ENCODE measurements around the gene B4GALNT4. TPM values are rescaled to one million over a fixed set of nuclear protein-coding genes. Genes with fewer than 3 reads are reported as not detected.
"Not testable (repeated sequence)": the region's sequence is repeated elsewhere in the genome, so short reads cannot be mapped to it uniquely, and the experiment has no call there.

Gene B4GALNT4
- total RNA-seq, 4 donors from 2014 or later, result 2.5 to 12.0 (median 5.7) TPM

DNA sequence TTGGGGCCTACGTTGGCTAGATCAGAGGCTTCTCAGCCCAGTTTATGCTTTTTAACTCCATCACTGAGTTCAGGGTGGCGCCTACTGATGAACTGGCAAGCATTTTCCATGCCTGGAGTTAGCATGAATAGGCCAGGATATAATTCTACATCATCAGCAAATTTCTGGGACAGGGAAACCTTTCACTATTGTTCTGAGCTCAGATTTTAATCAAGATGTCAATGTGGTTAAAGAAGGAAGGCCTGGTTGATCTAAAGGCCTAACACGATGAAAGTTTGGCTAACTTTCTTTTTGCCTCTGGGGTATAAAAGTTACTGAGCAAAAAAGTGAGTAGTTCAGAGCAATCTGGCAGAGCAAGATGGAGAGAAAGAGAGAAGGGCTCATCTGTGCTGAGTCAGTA lies 27.0 kb upstream of the B4GALNT4 start:
- Histone ChIP-seq H3K4me1 (no peaks in the 10 kb centered on the region), H3K27me3 (peaks cover 0 to 2% (median 0%) of the 10 kb centered on the region in 4 donors), H3K9me3 (no peaks in the 10 kb centered on the region), H3K36me3 (no peaks in the 10 kb centered on the region), H3K4me3 (no peak overlapping the region), H3K27ac (replicated peaks in 1 of 4) (peak overlapping the region in 3 of 4 donors; percentile 3 to 34 (median 18))
- no peak for DNase-seq (ENCODE audit: extremely low spot score)
- intact Hi-C loops (cut with DNase I), result no loop called here
- 79% methylated on average over 3 of the region's 3 CpGs for WGBS
- TF ChIP-seq POLR2AphosphoS5 (IDR thresholded peaks at IDR 0.05), result no peak
- TF ChIP-seq EP300 (IDR thresholded peaks at IDR 0.05), result no peak
- TF ChIP-seq, protein P1, sequence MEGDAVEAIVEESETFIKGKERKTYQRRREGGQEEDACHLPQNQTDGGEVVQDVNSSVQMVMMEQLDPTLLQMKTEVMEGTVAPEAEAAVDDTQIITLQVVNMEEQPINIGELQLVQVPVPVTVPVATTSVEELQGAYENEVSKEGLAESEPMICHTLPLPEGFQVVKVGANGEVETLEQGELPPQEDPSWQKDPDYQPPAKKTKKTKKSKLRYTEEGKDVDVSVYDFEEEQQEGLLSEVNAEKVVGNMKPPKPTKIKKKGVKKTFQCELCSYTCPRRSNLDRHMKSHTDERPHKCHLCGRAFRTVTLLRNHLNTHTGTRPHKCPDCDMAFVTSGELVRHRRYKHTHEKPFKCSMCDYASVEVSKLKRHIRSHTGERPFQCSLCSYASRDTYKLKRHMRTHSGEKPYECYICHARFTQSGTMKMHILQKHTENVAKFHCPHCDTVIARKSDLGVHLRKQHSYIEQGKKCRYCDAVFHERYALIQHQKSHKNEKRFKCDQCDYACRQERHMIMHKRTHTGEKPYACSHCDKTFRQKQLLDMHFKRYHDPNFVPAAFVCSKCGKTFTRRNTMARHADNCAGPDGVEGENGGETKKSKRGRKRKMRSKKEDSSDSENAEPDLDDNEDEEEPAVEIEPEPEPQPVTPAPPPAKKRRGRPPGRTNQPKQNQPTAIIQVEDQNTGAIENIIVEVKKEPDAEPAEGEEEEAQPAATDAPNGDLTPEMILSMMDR (IDR thresholded peaks at IDR 0.05), result no peak

DNA sequence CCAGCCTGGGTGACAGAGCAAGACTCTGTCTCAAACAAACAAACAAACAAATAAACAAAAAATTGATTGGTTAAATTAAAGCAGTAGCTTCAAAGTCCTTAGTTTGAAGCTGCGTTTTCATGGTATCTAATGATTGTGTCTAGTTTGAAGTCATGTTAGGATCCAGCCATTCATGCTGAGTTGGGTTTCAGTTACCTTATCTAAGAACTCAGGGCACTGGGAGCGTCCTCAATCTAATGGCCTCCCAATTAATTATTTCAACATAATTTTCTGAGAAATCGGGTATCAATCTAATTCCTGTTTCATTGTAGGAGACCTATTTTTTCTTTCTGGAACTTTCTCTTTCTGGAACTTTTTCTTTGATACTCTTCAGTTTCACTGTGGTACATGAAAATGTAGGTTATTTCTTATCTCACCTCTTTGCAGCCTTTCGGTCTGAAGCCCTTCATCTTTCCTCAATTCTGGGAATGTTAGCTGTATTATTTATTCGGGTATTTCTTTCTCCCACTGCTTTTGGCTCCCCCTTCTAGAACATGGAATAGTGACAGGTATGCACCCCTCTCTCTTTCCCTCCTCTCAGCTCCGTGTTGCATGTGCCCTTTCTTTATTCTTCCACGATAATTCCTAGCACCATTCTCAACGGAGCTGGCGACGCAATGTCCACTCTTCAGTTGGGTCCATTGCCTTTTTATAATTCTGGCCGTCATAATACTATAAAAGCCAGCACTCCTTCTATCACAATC lies 24.3 kb upstream of the B4GALNT4 start:
- WGBS, result 91% methylated on average over 11 of the region's 11 CpGs
- H3K4me3 ChIP-seq, result no peak overlapping the region
- no peaks in the 10 kb centered on the region for H3K27me3 ChIP-seq
- no peaks in the 10 kb centered on the region for H3K4me1 ChIP-seq
- no peaks in the 10 kb centered on the region for H3K36me3 ChIP-seq
- TF ChIP-seq EP300 (IDR thresholded peaks at IDR 0.05), result no peak
- no peak for TF ChIP-seq POLR2A (IDR thresholded peaks at IDR 0.05; ENCODE audit: low read depth)
- TF ChIP-seq POLR2AphosphoS5 (IDR thresholded peaks at IDR 0.05), result no peak
- TF ChIP-seq, protein P1 (IDR thresholded peaks at IDR 0.05), result no peak
- DNase-seq (ENCODE audit: extremely low spot score), result no peak
- H3K9me3 ChIP-seq, result no peaks in the 10 kb centered on the region
- no peak overlapping the region for H3K27ac ChIP-seq (replicated peaks in 1 of 4)
- intact Hi-C loops (cut with DNase I), result no loop called here

DNA sequence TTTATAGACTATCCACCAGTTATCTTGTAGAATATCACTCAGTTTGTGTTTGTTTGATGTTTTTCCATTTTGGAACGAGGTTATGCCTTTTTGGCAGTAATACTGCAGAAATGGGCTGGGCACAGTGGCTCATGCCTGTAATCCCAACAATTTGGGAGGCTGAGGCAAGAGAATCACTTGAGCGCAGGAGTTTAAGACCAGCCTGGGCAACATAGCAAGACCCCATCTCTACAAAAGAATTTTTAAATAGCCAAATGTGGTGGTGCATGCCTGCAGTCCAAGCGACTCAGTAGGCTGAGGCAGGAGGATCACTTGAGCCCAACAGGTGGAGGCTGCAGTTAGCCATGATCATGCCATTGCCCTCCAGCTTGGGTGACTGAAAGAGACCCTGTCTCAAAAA lies 22.8 kb upstream of the B4GALNT4 start:
- no peak for DNase-seq (ENCODE audit: extremely low spot score)
- no peak overlapping the region for H3K4me3 ChIP-seq
- H3K36me3 ChIP-seq, result no peaks in the 10 kb centered on the region
- H3K9me3 ChIP-seq, result no peaks in the 10 kb centered on the region
- intact Hi-C loops (cut with DNase I), result no loop called here
- no peaks in the 10 kb centered on the region for H3K27me3 ChIP-seq
- no peak for TF ChIP-seq POLR2A (IDR thresholded peaks at IDR 0.05; ENCODE audit: low read depth)
- no peak for TF ChIP-seq POLR2AphosphoS5 (IDR thresholded peaks at IDR 0.05)
- TF ChIP-seq EP300 (IDR thresholded peaks at IDR 0.05), result no peak
- TF ChIP-seq, protein P1 (IDR thresholded peaks at IDR 0.05), result no peak
- peaks cover 0 to 12% (median 7%) of the 10 kb centered on the region in 4 donors for H3K4me1 ChIP-seq
- WGBS, result 73% methylated on average over 3 of the region's 3 CpGs
- H3K27ac ChIP-seq (replicated peaks in 1 of 4), result no peak overlapping the region

DNA sequence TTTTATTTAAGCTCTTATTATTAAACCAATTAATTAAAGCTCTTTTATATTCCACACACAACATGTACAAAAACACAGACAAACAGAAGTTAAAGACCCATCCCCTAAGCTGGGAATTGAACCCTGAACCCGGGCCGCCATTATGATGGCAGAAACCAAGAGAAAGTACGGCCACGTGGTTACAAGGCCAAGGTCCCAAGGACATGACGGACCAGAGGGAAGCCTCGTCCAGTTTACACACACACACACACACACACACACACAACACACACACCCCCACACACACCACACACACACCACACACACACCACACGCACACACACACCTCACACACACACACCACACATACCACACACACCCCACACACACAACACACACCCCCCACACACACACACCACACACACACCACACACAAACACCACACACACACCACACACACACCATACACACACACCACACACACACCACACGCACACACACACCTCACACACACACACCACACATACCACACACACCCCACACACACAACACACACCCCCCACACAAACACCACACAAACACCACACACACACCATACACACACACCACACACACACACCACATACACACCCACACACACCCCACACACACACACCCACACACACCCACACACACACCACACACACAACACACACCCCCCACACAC lies 19.9 kb upstream of the B4GALNT4 start:
- 88% methylated on average over 8 of the region's 8 CpGs for WGBS
- H3K4me1 ChIP-seq, result peaks cover 22 to 36% (median 29%) of the 10 kb centered on the region in 4 donors
- H3K36me3 ChIP-seq; H3K4me3 ChIP-seq; H3K27ac ChIP-seq (replicated peaks in 1 of 4); H3K27me3 ChIP-seq; intact Hi-C loops (cut with DNase I); H3K9me3 ChIP-seq; DNase-seq (ENCODE audit: extremely low spot score): not testable (repeated sequence)

DNA sequence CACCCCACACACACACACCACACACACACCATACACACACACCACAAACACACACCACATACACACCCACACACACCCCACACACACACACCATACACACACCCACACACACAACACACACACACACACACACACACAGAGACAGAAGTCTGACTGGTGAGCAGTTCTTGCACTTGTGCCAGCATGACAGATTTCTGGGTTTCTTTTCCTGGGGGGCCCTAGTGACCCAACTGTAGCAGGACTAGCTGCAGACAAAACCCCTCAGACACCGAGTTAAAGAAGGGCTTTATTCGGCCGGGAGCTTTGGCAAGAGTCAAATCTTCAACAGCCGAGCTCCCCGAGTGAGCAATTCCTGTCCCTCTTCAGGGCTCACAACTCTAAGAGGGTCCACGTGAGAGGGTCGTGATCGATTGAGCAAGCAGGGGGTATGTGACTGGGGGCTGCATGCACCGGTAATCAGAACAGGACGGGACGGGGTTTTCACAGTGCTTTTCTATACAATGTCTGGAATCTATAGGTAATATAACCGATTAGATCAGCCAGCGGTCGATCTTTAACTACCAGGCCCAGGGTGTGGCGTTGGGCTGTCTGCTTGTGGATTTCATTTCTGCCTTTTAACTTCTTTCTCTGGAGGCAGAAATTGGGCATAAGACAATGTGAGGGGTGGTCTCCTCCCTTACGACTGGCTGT lies 19.1 kb upstream of the B4GALNT4 start:
- Histone ChIP-seq H3K4me1 (peaks cover 27 to 42% (median 35%) of the 10 kb centered on the region in 4 donors), H3K27ac (replicated peaks in 1 of 4) (peak overlapping the region in 2 of 4 donors; percentile 7 to 11)
- H3K36me3 ChIP-seq; intact Hi-C loops (cut with DNase I); H3K27me3 ChIP-seq; DNase-seq (ENCODE audit: extremely low spot score); H3K4me3 ChIP-seq; H3K9me3 ChIP-seq: not testable (repeated sequence)
- WGBS, result 76% methylated on average over 16 of the region's 16 CpGs

Data from esophagus muscularis mucosa (tissue), 4 donors.